Neural cell (in vitro differentiated cells): ENCODE results near the gene UGT1A4.

Source experiments
- EP300 ChIP-seq: fragments of 450-650 bp; conservative IDR thresholded peaks from 2 replicates; pipeline ENCODE4 v1.6.1; 2014; ENCODE audit warnings: antibody characterized with exemption, mild to moderate bottlenecking, moderate library complexity; ENCODE audit not compliant: poor library complexity, severe bottlenecking
- MXI1 ChIP-seq: fragments of 450-650 bp; conservative IDR thresholded peaks from 2 replicates; pipeline ENCODE4 v1.6.1; 2014; ENCODE audit warnings: antibody characterized with exemption, mild to moderate bottlenecking; ENCODE audit not compliant: poor library complexity, severe bottlenecking
- POLR2AphosphoS5 ChIP-seq: IDR thresholded peaks from 2 replicates; pipeline ENCODE4 v1.6.1; 2012
- TAF1 ChIP-seq: IDR thresholded peaks from 2 replicates; pipeline ENCODE4 v1.6.1; 2012; ENCODE audit warnings: low read depth
- TF ChIP-seq, protein P1 (sequence below): fragments of 450-650 bp; IDR thresholded peaks from 2 replicates; pipeline ENCODE4 v1.5.1; 2014; ENCODE audit warnings: antibody characterized with exemption, mild to moderate bottlenecking, moderate library complexity; ENCODE audit not compliant: poor library complexity, severe bottlenecking

DNA sequence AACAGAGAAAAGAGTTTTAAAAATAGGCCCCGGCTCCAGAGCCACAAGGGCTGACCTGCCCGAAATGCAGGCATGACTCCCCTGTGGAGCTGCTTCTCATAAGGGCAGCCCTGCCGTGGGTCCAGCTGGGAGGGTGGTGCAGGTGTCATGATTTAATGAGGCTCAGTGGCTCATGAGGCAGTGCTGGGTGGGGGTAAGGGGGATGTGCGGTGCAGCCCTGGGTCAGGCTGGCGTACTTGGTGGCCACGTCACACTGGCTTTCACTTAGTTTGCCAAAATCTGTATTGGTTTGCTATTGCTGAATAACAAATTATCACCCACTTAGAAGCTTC lies 102.2 kb downstream of the UGT1A4 start:
- TF ChIP-seq, protein P1, sequence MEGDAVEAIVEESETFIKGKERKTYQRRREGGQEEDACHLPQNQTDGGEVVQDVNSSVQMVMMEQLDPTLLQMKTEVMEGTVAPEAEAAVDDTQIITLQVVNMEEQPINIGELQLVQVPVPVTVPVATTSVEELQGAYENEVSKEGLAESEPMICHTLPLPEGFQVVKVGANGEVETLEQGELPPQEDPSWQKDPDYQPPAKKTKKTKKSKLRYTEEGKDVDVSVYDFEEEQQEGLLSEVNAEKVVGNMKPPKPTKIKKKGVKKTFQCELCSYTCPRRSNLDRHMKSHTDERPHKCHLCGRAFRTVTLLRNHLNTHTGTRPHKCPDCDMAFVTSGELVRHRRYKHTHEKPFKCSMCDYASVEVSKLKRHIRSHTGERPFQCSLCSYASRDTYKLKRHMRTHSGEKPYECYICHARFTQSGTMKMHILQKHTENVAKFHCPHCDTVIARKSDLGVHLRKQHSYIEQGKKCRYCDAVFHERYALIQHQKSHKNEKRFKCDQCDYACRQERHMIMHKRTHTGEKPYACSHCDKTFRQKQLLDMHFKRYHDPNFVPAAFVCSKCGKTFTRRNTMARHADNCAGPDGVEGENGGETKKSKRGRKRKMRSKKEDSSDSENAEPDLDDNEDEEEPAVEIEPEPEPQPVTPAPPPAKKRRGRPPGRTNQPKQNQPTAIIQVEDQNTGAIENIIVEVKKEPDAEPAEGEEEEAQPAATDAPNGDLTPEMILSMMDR = no peak
- TF ChIP-seq POLR2AphosphoS5 = no peak
- TF ChIP-seq EP300 = no peak
- TF ChIP-seq MXI1 = no peak
- TF ChIP-seq TAF1 = no peak
